Inflammatory macrophage treated with lipopolysaccharide for 4 hours (primary cell): ENCODE results near the gene KRT2.

Experiments
- DNase-seq: peaks from one replicate; pipeline ENCODE4 v3.0.0-alpha.2; 2020

KRT2 gene

DNA sequence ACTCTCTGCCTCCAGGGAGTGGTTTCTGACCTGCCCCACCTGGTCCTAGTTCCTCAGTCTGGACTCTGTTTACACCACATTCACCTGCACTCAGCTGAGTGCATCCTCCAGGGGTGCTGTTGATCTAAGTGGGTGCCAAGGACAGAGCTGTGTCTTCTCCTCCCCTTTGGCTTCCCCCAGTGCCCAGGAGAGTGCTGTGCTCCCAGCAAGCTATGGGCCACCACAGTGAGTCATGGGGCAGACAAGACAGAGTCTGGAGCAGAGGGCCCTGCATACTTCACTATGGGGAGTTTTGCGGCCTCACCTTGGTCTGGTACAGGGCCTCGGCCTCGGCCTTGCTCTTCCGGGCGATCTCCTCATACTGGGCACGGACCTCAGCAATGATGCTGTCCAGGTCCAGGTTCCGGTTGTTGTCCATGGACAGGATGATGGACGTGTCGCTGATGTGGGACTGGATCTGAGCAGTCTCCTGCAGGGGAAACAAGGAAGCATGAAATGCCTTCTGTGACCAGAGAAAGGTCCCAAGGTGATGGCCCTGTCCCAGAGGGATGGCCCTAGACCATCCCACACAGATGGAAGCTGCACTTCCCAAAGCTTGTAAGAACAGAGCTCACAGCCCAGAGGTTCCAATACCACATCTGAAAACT lies 38.5 kb downstream of the KRT2 start:
- DNase-seq, result no peak

- no peak for DNase-seq
Observed at GRCh38 chr12:52612431-52613383, 39.3 kb downstream of the KRT2 start.

DNA sequence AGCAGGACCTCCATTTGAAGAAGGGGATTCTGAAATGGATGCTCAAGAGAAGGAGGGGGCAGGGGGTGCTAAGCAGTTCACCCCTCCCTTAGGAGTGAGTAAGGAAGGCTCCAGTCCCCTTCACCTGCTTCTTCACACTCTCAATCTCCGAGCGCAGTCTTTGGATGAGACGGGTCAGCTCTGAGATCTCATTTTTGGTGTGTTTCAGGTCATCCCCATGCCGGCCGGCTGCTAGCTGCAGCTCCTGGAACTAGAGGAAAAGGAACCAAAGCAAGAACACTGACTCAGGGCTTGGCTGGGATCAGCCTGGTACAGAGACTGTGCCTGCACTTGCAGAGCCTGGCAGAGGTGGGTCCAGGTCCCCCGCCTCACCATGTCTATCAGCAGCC lies 40.9 kb downstream of the KRT2 start:
- no peak for DNase-seq

GRCh38 chr12:52608826-52609630 lies 43.0 kb downstream of the KRT2 start:
- no peak for DNase-seq

- DNase-seq, result no peak
Observed at GRCh38 chr12:52608161-52608560, 43.9 kb downstream of the KRT2 start.

- no peak for DNase-seq
Observed at GRCh38 chr12:52607314-52607713, 44.7 kb downstream of the KRT2 start.

- no peak for DNase-seq
Observed at GRCh38 chr12:52606581-52607218, 45.3 kb downstream of the KRT2 start.

- DNase-seq, result no peak
Observed at GRCh38 chr12:52606096-52606495, 45.9 kb downstream of the KRT2 start.

DNA sequence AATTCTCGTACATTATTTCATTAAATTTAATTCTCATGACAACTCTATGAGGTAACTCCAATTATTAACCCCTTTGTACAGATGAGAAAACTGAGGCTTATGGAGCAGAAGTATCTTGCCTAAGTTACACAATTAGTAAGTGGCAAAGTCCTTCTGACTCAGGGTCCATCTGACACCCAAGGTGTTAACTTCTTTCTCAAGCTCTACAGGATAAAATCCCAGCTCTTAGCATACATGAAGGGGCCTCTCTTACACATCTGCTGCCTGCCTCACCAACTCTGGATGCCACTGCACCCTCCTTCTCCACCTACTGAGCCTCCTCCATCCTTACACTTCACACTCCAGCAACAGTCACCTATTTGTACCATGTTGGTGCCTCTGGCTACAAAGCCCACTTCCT lies 46.5 kb downstream of the KRT2 start:
- no peak for DNase-seq

DNA sequence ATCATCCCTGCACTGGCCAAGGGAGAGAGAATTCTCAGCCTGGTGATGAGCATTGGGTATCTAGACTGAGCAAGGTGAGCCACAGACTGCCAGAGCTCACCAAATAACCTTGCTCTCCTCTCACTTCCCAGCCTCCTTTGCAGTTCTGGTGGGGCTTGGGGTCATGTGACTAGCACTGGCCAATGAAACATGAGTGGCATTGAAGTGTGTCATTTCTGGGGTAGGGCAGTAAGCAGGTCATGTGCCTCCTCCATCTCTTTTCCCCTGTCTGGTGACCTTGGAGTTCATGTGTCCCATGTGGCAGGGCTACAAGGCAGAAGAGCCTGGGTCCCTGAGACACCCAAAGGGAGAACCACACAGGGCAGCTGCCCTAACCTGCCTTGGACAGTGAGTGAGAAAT lies 47.2 kb downstream of the KRT2 start:
- no peak for DNase-seq

DNA sequence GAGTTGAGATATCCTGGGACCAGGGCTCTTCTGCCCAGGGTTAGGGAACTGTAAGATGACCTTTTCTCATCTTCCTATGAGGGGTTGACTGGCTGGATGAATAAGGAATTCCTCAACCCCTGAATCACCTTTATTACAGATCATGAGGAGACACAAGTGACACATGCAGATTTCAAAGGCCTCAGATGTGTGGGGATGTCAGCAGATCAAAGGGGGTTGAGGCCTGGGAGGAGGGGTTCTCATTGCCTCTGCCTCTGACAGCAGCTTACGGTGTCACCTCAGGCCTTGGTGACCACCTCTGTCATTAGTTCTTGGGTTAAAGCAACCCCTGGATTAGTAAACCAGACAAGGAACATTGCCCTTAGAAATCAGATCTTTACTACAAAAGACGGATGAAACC lies 48.7 kb downstream of the KRT2 start:
- no peak for DNase-seq

- DNase-seq, result no peak
Observed at GRCh38 chr12:52602552-52602951, 49.5 kb downstream of the KRT2 start.

DNA sequence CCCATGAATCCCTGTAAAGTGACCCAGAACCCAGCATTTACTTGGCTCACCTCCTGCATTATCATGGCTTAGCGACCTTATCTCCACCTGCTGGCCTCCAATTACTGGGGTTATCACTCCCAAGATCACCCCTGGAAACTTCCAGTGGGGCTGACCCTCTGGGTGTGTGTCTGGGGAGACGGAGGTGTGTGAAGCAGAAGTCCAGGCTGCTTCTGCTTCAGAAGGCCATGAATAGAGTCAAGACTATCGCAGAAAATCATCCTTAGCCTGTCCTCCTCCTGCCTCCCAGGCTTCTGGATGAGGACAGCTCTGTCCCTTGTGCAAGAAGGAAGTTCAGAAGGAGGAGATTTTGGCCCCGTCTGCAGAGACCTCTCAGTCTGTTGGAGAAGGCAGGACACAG lies 50.3 kb downstream of the KRT2 start:
- no peak for DNase-seq

GRCh38 chr12:52600941-52601481 lies 51.0 kb downstream of the KRT2 start, which contains the start of gene KRT72:
TSS of gene KRT72 (minus strand) at chr12:52601463. CDS start at chr12:52601452, 11 bp downstream.
- DNase-seq, result no peak

GRCh38 chr12:52600475-52600874 lies 51.5 kb downstream of the KRT2 start:
- no peak for DNase-seq

GRCh38 chr12:52600071-52600470 lies 51.9 kb downstream of the KRT2 start:
- no peak for DNase-seq

DNA sequence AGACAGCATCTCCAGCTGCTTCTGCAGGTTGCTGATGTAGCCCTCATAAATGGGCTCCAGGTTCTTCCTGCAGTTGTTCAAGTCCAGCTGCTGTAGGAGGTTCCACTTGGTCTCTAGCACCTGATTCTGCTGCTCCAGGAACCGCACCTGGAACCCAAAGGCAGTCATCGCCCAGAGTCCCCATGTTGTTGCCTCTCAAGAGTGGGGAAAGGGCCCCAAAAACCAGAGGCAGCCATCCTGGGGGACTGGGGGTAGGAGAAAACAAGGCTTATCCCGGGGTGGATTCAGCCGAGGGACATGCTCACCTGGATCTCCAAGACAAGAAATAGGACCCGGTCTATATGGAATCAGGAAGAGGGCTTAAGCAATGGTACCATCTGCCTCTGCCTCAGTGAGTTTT lies 53.0 kb downstream of the KRT2 start:
- no peak for DNase-seq
